Large intestine (tissue), 3 donors: Measurements from ENCODE around the gene DUSP11. TPM values are rescaled to one million over a fixed set of nuclear protein-coding genes. Genes with fewer than 3 reads are reported as not detected.
A peak's percentile ranks its signal among the peaks of the same experiment; 100 is the strongest.
"Not testable (repeated sequence)": the region's sequence is repeated elsewhere in the genome, so short reads cannot be mapped to it uniquely, and the experiment has no call there.

ENCODE experiments used
- DNase-seq, 2 donors: peaks; one replicate each; pipeline versions ENCODE4 v3.0.0 to v3.0.0-alpha.2; 2013
- H3K27ac ChIP-seq: one replicate; pipeline ENCODE4 v1.5.1; 2013; ENCODE audit warnings: low read length
- H3K27me3 ChIP-seq: 2 replicates; pipeline ENCODE4 v1.6.1; 2013; ENCODE audit warnings: low read length; ENCODE audit not compliant: control insufficient read depth, insufficient read depth
- H3K36me3 ChIP-seq: 2 replicates; pipeline ENCODE4 v1.6.1; 2013; ENCODE audit warnings: low read length; ENCODE audit not compliant: control insufficient read depth, insufficient read depth
- H3K4me1 ChIP-seq: one replicate; pipeline ENCODE4 v1.6.1; 2013; ENCODE audit warnings: low read length; ENCODE audit not compliant: control insufficient read depth, insufficient read depth
- H3K4me3 ChIP-seq: one replicate; pipeline ENCODE4 v1.5.1; 2013; ENCODE audit warnings: low read length
- H3K9me3 ChIP-seq: one replicate; pipeline ENCODE4 v1.6.1; 2013; ENCODE audit warnings: mild to moderate bottlenecking, low read depth, low read length, moderate library complexity; ENCODE audit not compliant: control insufficient read depth
- WGBS: methylation state at CpG from one replicate; pipeline ENCODE4 v1.1.5; 2013; ENCODE audit warnings: low lambda C conversion rate; ENCODE audit not compliant: insufficient coverage; 5-methylcytosine and 5-hydroxymethylcytosine counted together
- polyA plus RNA-seq: library from polyadenylated mRNA; unstranded; fragments of 120-200 nt; gene quantifications from one replicate; pipeline ENCODE4 v1.2.1, GENCODE V29; 2013

The DUSP11 gene
- polyA plus RNA-seq, 1 donor, result 29.1 TPM

- not testable (repeated sequence) for H3K27ac ChIP-seq, H3K9me3 ChIP-seq, H3K27me3 ChIP-seq, H3K4me1 ChIP-seq, DNase-seq, H3K4me3 ChIP-seq
- peaks cover 22% of the 10 kb centered on the region for H3K36me3 ChIP-seq
- no CpG with 5 or more reads among the region's 1 CpG for WGBS
Observed at GRCh38 chr2:73726657-73727056, 53.2 kb downstream of the DUSP11 start.

GRCh38 chr2:73718851-73719621 is 60.9 kb downstream of the DUSP11 start:
- H3K4me1 ChIP-seq, result no peaks in the 10 kb centered on the region
- H3K4me3 ChIP-seq, result no peak overlapping the region
- DNase-seq, result no peak
- H3K9me3 ChIP-seq, result no peaks in the 10 kb centered on the region
- 100% methylated on average over 2 of the region's 11 CpGs for WGBS
- no peak overlapping the region for H3K27ac ChIP-seq
- no peaks in the 10 kb centered on the region for H3K36me3 ChIP-seq
- no peaks in the 10 kb centered on the region for H3K27me3 ChIP-seq

- no CpG with 5 or more reads among the region's 6 CpGs for WGBS
- no peaks in the 10 kb centered on the region for H3K27me3 ChIP-seq
- no peaks in the 10 kb centered on the region for H3K36me3 ChIP-seq
- no peak for DNase-seq
- no peaks in the 10 kb centered on the region for H3K9me3 ChIP-seq
- H3K27ac ChIP-seq, result no peak overlapping the region
- H3K4me3 ChIP-seq, result no peak overlapping the region
- H3K4me1 ChIP-seq, result no peaks in the 10 kb centered on the region
Observed at GRCh38 chr2:73718421-73718820, 61.5 kb downstream of the DUSP11 start.

- H3K4me1 ChIP-seq, H3K36me3 ChIP-seq, H3K27me3 ChIP-seq, H3K27ac ChIP-seq, H3K9me3 ChIP-seq, H3K4me3 ChIP-seq, DNase-seq: not testable (repeated sequence)
- no CpG with 5 or more reads among the region's 4 CpGs for WGBS
Observed at GRCh38 chr2:73717695-73718094, 62.2 kb downstream of the DUSP11 start.

- Histone ChIP-seq H3K36me3 (no peaks in the 10 kb centered on the region), H3K4me1 (no peaks in the 10 kb centered on the region), H3K27ac (no peak overlapping the region), H3K27me3 (no peaks in the 10 kb centered on the region), H3K4me3 (no peak overlapping the region), H3K9me3 (no peaks in the 10 kb centered on the region)
- no peak for DNase-seq
Observed at GRCh38 chr2:73717251-73717606, 62.7 kb downstream of the DUSP11 start.

GRCh38 chr2:73716543-73717250 is 63.2 kb downstream of the DUSP11 start:
- Histone ChIP-seq H3K4me3 (no peak overlapping the region), H3K9me3 (no peaks in the 10 kb centered on the region), H3K27ac (peak overlapping the region; percentile 40), H3K27me3 (no peaks in the 10 kb centered on the region), H3K36me3 (no peaks in the 10 kb centered on the region), H3K4me1 (no peaks in the 10 kb centered on the region)
- peak; percentile 64 to 77 for DNase-seq
- 67% methylated on average over 2 of the region's 8 CpGs for WGBS

- H3K27ac ChIP-seq, result no peak overlapping the region
- WGBS, result no CpG with 5 or more reads among the region's 2 CpGs
- no peak for DNase-seq
- no peaks in the 10 kb centered on the region for H3K36me3 ChIP-seq
- H3K4me1 ChIP-seq, result no peaks in the 10 kb centered on the region
- no peak overlapping the region for H3K4me3 ChIP-seq
- no peaks in the 10 kb centered on the region for H3K27me3 ChIP-seq
- H3K9me3 ChIP-seq, result no peaks in the 10 kb centered on the region
Observed at GRCh38 chr2:73714091-73714490, 65.8 kb downstream of the DUSP11 start.

Other genes with a start within 250 kb of the DUSP11 start
- gene NAT8, start 137.7 kb downstream of the DUSP11 start, polyA plus RNA-seq, result 0.46 TPM
- 58.4 TPM for gene TPRKB, start 42.8 kb downstream of the DUSP11 start, polyA plus RNA-seq
- gene C2orf78, start 4.1 kb upstream of the DUSP11 start, polyA plus RNA-seq, result not detected
- 44.6 TPM for gene STAMBP, start 48.9 kb upstream of the DUSP11 start, polyA plus RNA-seq
- 913 TPM for gene ACTG2, start 112.9 kb upstream of the DUSP11 start, polyA plus RNA-seq
- 51.9 TPM for gene DGUOK, start 146.8 kb upstream of the DUSP11 start, polyA plus RNA-seq
- gene TET3, start 204.8 kb upstream of the DUSP11 start, polyA plus RNA-seq, result 18.1 TPM